ENCODE results near the gene NOG.

- TF ChIP-seq, protein P1, sequence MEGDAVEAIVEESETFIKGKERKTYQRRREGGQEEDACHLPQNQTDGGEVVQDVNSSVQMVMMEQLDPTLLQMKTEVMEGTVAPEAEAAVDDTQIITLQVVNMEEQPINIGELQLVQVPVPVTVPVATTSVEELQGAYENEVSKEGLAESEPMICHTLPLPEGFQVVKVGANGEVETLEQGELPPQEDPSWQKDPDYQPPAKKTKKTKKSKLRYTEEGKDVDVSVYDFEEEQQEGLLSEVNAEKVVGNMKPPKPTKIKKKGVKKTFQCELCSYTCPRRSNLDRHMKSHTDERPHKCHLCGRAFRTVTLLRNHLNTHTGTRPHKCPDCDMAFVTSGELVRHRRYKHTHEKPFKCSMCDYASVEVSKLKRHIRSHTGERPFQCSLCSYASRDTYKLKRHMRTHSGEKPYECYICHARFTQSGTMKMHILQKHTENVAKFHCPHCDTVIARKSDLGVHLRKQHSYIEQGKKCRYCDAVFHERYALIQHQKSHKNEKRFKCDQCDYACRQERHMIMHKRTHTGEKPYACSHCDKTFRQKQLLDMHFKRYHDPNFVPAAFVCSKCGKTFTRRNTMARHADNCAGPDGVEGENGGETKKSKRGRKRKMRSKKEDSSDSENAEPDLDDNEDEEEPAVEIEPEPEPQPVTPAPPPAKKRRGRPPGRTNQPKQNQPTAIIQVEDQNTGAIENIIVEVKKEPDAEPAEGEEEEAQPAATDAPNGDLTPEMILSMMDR (IDR thresholded peaks at IDR 0.05): no peak
- no peak for TF ChIP-seq POLR2A (IDR thresholded peaks at IDR 0.05)
Measured at GRCh38 chr17:56629531-56630075, 36.1 kb downstream of the NOG start.

Measured in breast epithelium (tissue), 3 donors.